Measurements from ENCODE around the gene TSACC.

The TSACC gene

GRCh38 chr1:156372265-156372586, 33.9 kb downstream of the TSACC start:
- Histone ChIP-seq H3K4me3 (ENCODE audit: low read depth in 1 of 2, low read length in 1 of 2) (no peak overlapping the region), H3K9me3 (no peaks in the 10 kb centered on the region)

DNA sequence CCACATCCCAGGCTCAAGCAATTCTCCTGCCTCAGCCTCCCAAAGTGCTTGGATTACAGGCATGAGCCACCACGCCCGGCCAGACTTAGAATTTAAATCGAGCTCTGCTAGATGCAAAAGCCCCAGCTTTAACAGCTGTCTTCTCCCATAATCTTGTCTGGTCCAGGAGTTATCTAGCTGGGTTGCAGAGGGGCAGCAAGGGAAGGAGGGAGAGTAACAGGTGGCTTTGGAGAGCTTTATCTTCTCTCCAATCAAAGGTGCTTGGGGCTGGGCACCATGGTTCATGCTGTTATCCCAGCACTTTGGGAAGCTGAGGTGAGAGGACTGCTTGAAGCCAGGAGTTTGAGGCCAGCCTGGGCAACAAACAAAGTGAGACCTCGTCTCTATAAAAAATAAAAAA, 34.5 kb downstream of the TSACC start:
- Histone ChIP-seq H3K27me3 (peaks cover 74% of the 10 kb centered on the region), H3K4me3 (ENCODE audit: low read depth in 1 of 2, low read length in 1 of 2) (no peak overlapping the region), H3K27ac (no peak overlapping the region), H3K4me1 (ENCODE audit: control insufficient read depth in 1 of 2, insufficient read depth in 1 of 2, low read depth in 1 of 2, low read length in 1 of 2) (peaks cover 6 to 7% of the 10 kb centered on the region in 2 experiments), H3K9me3 (no peaks in the 10 kb centered on the region), H3K36me3 (no peaks in the 10 kb centered on the region)
- TF ChIP-seq, protein P1, sequence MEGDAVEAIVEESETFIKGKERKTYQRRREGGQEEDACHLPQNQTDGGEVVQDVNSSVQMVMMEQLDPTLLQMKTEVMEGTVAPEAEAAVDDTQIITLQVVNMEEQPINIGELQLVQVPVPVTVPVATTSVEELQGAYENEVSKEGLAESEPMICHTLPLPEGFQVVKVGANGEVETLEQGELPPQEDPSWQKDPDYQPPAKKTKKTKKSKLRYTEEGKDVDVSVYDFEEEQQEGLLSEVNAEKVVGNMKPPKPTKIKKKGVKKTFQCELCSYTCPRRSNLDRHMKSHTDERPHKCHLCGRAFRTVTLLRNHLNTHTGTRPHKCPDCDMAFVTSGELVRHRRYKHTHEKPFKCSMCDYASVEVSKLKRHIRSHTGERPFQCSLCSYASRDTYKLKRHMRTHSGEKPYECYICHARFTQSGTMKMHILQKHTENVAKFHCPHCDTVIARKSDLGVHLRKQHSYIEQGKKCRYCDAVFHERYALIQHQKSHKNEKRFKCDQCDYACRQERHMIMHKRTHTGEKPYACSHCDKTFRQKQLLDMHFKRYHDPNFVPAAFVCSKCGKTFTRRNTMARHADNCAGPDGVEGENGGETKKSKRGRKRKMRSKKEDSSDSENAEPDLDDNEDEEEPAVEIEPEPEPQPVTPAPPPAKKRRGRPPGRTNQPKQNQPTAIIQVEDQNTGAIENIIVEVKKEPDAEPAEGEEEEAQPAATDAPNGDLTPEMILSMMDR (IDR thresholded peaks at IDR 0.05) = no peak

More at GRCh38 chr1:156372265-156372586, 33.9 kb downstream of the TSACC start:
- peaks cover 6 to 7% of the 10 kb centered on the region in 2 experiments for H3K4me1 ChIP-seq (ENCODE audit: control insufficient read depth in 1 of 2, insufficient read depth in 1 of 2, low read depth in 1 of 2, low read length in 1 of 2)
- H3K36me3 ChIP-seq = no peaks in the 10 kb centered on the region
- no peak overlapping the region for H3K27ac ChIP-seq
- H3K27me3 ChIP-seq = peaks cover 74% of the 10 kb centered on the region
- TF ChIP-seq, protein P1 (IDR thresholded peaks at IDR 0.05) = no peak

- H3K4me3 ChIP-seq (ENCODE audit: low read depth in 1 of 2, low read length in 1 of 2) = no peak overlapping the region
- H3K27me3 ChIP-seq = peaks cover 71% of the 10 kb centered on the region
- H3K9me3 ChIP-seq = no peaks in the 10 kb centered on the region
- H3K27ac ChIP-seq = no peak overlapping the region
- TF ChIP-seq, protein P1 (IDR thresholded peaks at IDR 0.05) = no peak
- H3K4me1 ChIP-seq (ENCODE audit: control insufficient read depth in 1 of 2, insufficient read depth in 1 of 2, low read depth in 1 of 2, low read length in 1 of 2) = peaks cover 6 to 7% of the 10 kb centered on the region in 2 experiments
- H3K36me3 ChIP-seq = no peaks in the 10 kb centered on the region
Observed at GRCh38 chr1:156373546-156373945, 35.2 kb downstream of the TSACC start.

DNA sequence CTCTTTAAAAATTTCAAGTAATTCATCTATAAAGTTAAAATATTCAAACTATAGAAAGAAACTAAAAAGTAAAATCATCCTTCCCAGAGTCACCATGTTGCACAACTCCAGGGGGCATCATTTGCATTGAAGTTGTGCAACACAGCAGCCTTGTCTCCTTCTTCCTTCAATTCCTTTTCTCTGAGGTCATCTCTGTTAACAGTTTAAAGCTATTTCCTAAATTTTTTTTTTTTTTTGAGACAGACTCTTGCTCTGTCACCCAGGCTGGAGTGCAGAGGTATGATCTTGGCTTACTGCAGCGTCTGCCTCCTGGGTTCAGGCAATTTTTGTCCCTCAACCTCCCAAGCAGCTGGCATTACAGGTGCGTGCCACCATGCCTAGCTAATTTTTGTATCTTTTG, 37.8 kb downstream of the TSACC start:
- Histone ChIP-seq H3K36me3 (no peaks in the 10 kb centered on the region), H3K9me3 (no peaks in the 10 kb centered on the region), H3K4me3 (ENCODE audit: low read depth in 1 of 2, low read length in 1 of 2) (no peak overlapping the region), H3K27ac (no peak overlapping the region), H3K27me3 (peaks cover 49% of the 10 kb centered on the region), H3K4me1 (ENCODE audit: control insufficient read depth in 1 of 2, insufficient read depth in 1 of 2, low read depth in 1 of 2, low read length in 1 of 2) (no peaks in the 10 kb centered on the region)
- TF ChIP-seq, protein P1 (IDR thresholded peaks at IDR 0.05) = no peak

DNA sequence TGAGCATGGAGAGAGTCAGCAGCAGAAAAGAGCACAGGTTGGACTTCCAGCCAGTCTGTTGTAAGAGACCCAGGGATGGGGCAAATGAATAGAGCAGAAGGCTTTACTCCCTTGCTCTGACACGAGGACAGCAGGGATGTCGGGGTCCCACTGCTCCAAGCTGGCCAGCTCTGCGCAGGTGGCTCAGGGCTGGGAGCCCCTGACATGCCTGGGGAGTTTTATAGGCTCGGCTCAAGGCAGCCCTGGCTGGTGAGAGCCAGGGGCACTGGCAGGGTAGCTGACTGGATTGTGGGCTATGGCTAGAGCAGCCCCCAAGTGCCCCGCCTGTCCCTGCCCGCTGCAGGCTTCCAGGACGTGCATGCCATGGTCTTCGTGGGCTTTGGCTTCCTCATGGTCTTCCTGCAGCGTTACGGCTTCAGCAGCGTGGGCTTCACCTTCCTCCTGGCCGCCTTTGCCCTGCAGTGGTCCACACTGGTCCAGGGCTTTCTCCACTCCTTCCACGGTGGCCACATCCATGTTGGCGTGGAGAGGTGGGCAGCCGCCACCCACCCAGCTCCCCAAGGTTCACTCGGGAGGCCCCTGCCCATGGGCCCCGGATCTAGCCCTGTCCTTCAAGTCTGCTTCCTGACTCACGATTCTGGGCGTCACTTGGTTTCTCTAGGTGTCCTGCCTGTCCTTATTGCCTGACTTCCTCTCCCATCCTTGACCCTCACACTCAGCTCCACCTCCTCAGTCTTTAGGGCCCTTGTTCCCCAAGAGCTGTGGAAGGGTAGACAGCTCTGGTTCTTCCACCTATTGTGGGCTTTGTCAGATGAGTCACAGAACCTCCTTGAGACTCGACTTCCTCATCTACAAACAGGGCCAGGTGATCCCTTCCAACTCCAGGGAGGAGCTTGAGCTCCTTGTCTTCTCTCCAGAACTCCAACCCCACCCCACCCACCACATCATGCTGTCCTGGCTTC, 38.9 kb downstream of the TSACC start:
- H3K27me3 ChIP-seq = peaks cover 45% of the 10 kb centered on the region
- TF ChIP-seq, protein P1 (IDR thresholded peaks at IDR 0.05) = no peak
- no peaks in the 10 kb centered on the region for H3K9me3 ChIP-seq
- no peak overlapping the region for H3K27ac ChIP-seq
- H3K4me1 ChIP-seq (ENCODE audit: control insufficient read depth in 1 of 2, insufficient read depth in 1 of 2, low read depth in 1 of 2, low read length in 1 of 2) = no peaks in the 10 kb centered on the region
- no peak overlapping the region for H3K4me3 ChIP-seq (ENCODE audit: low read depth in 1 of 2, low read length in 1 of 2)
- no peaks in the 10 kb centered on the region for H3K36me3 ChIP-seq
